ENCODE results near the gene ZNF76.

Gene ZNF76

DNA sequence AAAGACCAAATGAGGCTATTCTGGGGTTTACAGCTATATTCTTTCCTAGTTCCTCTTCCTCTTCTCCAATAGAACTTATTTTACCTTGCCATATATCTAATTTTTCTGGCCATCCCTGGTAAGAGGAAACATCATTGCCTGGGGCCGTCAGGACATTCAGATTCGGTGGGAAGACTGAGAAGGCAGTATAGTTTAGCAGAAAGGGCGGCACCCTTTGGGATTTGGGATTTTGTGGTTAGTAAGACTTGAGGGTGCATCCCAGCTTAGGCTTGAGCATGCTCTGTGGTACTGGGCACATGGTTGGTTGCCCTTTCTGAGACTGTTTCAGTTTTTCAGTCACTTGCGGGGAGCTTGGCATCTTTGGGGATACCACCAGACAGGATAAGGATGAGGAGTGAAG, 24.6 kb upstream of the ZNF76 start:
- POLR2A ChIA-PET: no interaction called here
- Histone ChIP-seq H3K4me3 (ENCODE audit: control insufficient read depth in 1 of 7, extremely low read depth in 1 of 7, insufficient read depth in 4 of 7, low read depth in 2 of 7, low read length in 6 of 7) (no peak overlapping the region), H3K36me3 (ENCODE audit: control insufficient read depth in 4 of 4, insufficient read depth in 4 of 4, low read length in 3 of 4) (peaks cover 0 to 4% (median 0%) of the 10 kb centered on the region in 4 experiments), H3K27me3 (replicated peaks in 2 of 5; ENCODE audit: control insufficient read depth in 4 of 5, insufficient read depth in 5 of 5, low read length in 4 of 5) (no peaks in the 10 kb centered on the region), H3K4me1 (ENCODE audit: control extremely low read depth in 1 of 4, control insufficient read depth in 4 of 4, insufficient read depth in 4 of 4, low read length in 3 of 4) (peaks cover 4 to 25% (median 24%) of the 10 kb centered on the region in 4 experiments), H3K27ac (ENCODE audit: insufficient read depth in 1 of 2, low read depth in 1 of 2, low read length in 2 of 2, poor library complexity in 1 of 2, severe bottlenecking in 2 of 2) (no peak overlapping the region), H3K9me3 (ENCODE audit: control extremely low read depth in 1 of 5, control insufficient read depth in 4 of 5, insufficient read depth in 2 of 5, low read depth in 1 of 5, low read length in 4 of 5) (peaks cover 0 to 10% (median 0%) of the 10 kb centered on the region in 5 experiments)
- CTCF ChIA-PET: interaction anchor here (1.0 to 1.5 kb wide), 3 partner anchors 10 to 88 kb away, joined by 3 to 6 read pairs (median 4); no protein-coding TSS in a partner anchor
- WGBS (ENCODE audit: insufficient coverage): 67% methylated on average over 3 of the region's 4 CpGs
- DNase-seq: no peak

DNA sequence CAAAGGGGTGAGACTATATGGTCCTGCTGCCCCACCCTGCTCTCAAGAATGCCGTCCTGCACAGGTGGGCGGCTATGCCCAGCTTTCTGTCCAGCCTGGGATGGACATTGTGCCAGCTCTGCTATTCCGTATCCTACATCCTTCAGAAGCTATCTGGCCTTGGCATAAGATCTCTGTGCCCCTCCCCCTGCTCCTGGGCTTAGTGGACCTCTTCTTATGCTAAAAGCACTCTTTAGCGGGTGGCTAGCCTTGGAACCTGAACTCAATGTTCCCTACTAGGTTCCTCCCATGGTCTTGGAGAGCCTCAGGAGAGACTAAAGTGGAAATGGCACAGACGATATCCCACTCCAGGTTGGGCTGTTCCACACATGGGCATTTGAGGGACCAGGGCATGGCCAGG, 23.3 kb upstream of the ZNF76 start:
- 100% methylated on average over 5 of the region's 5 CpGs for WGBS (ENCODE audit: insufficient coverage)
- ChIA-PET POLR2A (no interaction called here), CTCF (interaction anchor here (7.1 to 7.7 kb wide), 2 partner anchors 31 to 90 kb away, joined by 84 to 90 read pairs; no protein-coding TSS in a partner anchor)
- DNase-seq: no peak
- Histone ChIP-seq H3K27me3 (replicated peaks in 2 of 5; ENCODE audit: control insufficient read depth in 4 of 5, insufficient read depth in 5 of 5, low read length in 4 of 5) (no peaks in the 10 kb centered on the region), H3K4me3 (ENCODE audit: control insufficient read depth in 1 of 7, extremely low read depth in 1 of 7, insufficient read depth in 4 of 7, low read depth in 2 of 7, low read length in 6 of 7) (no peak overlapping the region), H3K27ac (ENCODE audit: insufficient read depth in 1 of 2, low read depth in 1 of 2, low read length in 2 of 2, poor library complexity in 1 of 2, severe bottlenecking in 2 of 2) (no peak overlapping the region), H3K4me1 (ENCODE audit: control extremely low read depth in 1 of 4, control insufficient read depth in 4 of 4, insufficient read depth in 4 of 4, low read length in 3 of 4) (peaks cover 4 to 28% (median 25%) of the 10 kb centered on the region in 4 experiments), H3K36me3 (ENCODE audit: control insufficient read depth in 4 of 4, insufficient read depth in 4 of 4, low read length in 3 of 4) (peaks cover 0 to 8% (median 0%) of the 10 kb centered on the region in 4 experiments), H3K9me3 (ENCODE audit: control extremely low read depth in 1 of 5, control insufficient read depth in 4 of 5, insufficient read depth in 2 of 5, low read depth in 1 of 5, low read length in 4 of 5) (peaks cover 0 to 10% (median 0%) of the 10 kb centered on the region in 5 experiments)

GRCh38 chr6:35237476-35237875, 22.1 kb upstream of the ZNF76 start:
- Histone ChIP-seq H3K4me3 (ENCODE audit: control insufficient read depth in 1 of 7, extremely low read depth in 1 of 7, insufficient read depth in 4 of 7, low read depth in 2 of 7, low read length in 6 of 7) (peak overlapping the region in 1 of 7 experiments; percentile 6), H3K27ac (ENCODE audit: insufficient read depth in 1 of 2, low read depth in 1 of 2, low read length in 2 of 2, poor library complexity in 1 of 2, severe bottlenecking in 2 of 2) (no peak overlapping the region), H3K36me3 (ENCODE audit: control insufficient read depth in 4 of 4, insufficient read depth in 4 of 4, low read length in 3 of 4) (peaks cover 0 to 8% (median 0%) of the 10 kb centered on the region in 4 experiments), H3K27me3 (replicated peaks in 2 of 5; ENCODE audit: control insufficient read depth in 4 of 5, insufficient read depth in 5 of 5, low read length in 4 of 5) (no peaks in the 10 kb centered on the region), H3K4me1 (ENCODE audit: control extremely low read depth in 1 of 4, control insufficient read depth in 4 of 4, insufficient read depth in 4 of 4, low read length in 3 of 4) (peaks cover 4 to 28% (median 25%) of the 10 kb centered on the region in 4 experiments), H3K9me3 (ENCODE audit: control extremely low read depth in 1 of 5, control insufficient read depth in 4 of 5, insufficient read depth in 2 of 5, low read depth in 1 of 5, low read length in 4 of 5) (peaks cover 0 to 10% (median 0%) of the 10 kb centered on the region in 5 experiments)
- CTCF ChIA-PET: interaction anchor here (7.1 to 7.9 kb wide), 3 partner anchors 32 to 252 kb away, joined by 68 to 90 read pairs (median 84); no protein-coding TSS in a partner anchor
- DNase-seq: no peak
- POLR2A ChIA-PET: no interaction called here
- 0% methylated on average over 1 of the region's 3 CpGs for WGBS (ENCODE audit: insufficient coverage)

GRCh38 chr6:35238843-35239289, 20.7 kb upstream of the ZNF76 start:
- Histone ChIP-seq H3K36me3 (ENCODE audit: control insufficient read depth in 4 of 4, insufficient read depth in 4 of 4, low read length in 3 of 4) (peaks cover 0 to 15% (median under 1%) of the 10 kb centered on the region in 4 experiments), H3K27me3 (replicated peaks in 2 of 5; ENCODE audit: control insufficient read depth in 4 of 5, insufficient read depth in 5 of 5, low read length in 4 of 5) (no peaks in the 10 kb centered on the region), H3K4me3 (ENCODE audit: control insufficient read depth in 1 of 7, extremely low read depth in 1 of 7, insufficient read depth in 4 of 7, low read depth in 2 of 7, low read length in 6 of 7) (peak overlapping the region in 3 of 7 experiments; percentile 8 to 22 (median 20)), H3K27ac (ENCODE audit: insufficient read depth in 1 of 2, low read depth in 1 of 2, low read length in 2 of 2, poor library complexity in 1 of 2, severe bottlenecking in 2 of 2) (no peak overlapping the region), H3K4me1 (ENCODE audit: control extremely low read depth in 1 of 4, control insufficient read depth in 4 of 4, insufficient read depth in 4 of 4, low read length in 3 of 4) (peaks cover 4 to 28% (median 25%) of the 10 kb centered on the region in 4 experiments), H3K9me3 (ENCODE audit: control extremely low read depth in 1 of 5, control insufficient read depth in 4 of 5, insufficient read depth in 2 of 5, low read depth in 1 of 5, low read length in 4 of 5) (peaks cover 0 to 10% (median 0%) of the 10 kb centered on the region in 5 experiments)
- 0% methylated on average over 1 of the region's 3 CpGs for WGBS (ENCODE audit: insufficient coverage)
- ChIA-PET CTCF (interaction anchor here (1.2 to 7.9 kb wide), 10 partner anchors 8 to 625 kb away, joined by 3 to 90 read pairs (median 34); partner anchors contain the start of gene ZNF76), POLR2A (no interaction called here)
- DNase-seq: peak in 1 of 3 donors; percentile 35

- H3K27me3 ChIP-seq (replicated peaks in 2 of 5; ENCODE audit: control insufficient read depth in 4 of 5, insufficient read depth in 5 of 5, low read length in 4 of 5): no peaks in the 10 kb centered on the region
- POLR2A ChIA-PET: no interaction called here
- CTCF ChIA-PET: interaction anchor here (0.6 to 7.9 kb wide), 17 partner anchors 9 to 779 kb away, joined by 3 to 90 read pairs (median 14); partner anchors contain the start of gene ZNF76
- H3K4me3 ChIP-seq (ENCODE audit: control insufficient read depth in 1 of 7, extremely low read depth in 1 of 7, insufficient read depth in 4 of 7, low read depth in 2 of 7, low read length in 6 of 7): peak overlapping the region in 1 of 7 experiments; percentile 20
- H3K36me3 ChIP-seq (ENCODE audit: control insufficient read depth in 4 of 4, insufficient read depth in 4 of 4, low read length in 3 of 4): peaks cover 0 to 15% (median 2%) of the 10 kb centered on the region in 4 experiments
- no peak for DNase-seq
- WGBS (ENCODE audit: insufficient coverage): 84% methylated on average over 4 of the region's 4 CpGs
- H3K9me3 ChIP-seq (ENCODE audit: control extremely low read depth in 1 of 5, control insufficient read depth in 4 of 5, insufficient read depth in 2 of 5, low read depth in 1 of 5, low read length in 4 of 5): peaks cover 0 to 6% (median 0%) of the 10 kb centered on the region in 5 experiments
- H3K27ac ChIP-seq (ENCODE audit: insufficient read depth in 1 of 2, low read depth in 1 of 2, low read length in 2 of 2, poor library complexity in 1 of 2, severe bottlenecking in 2 of 2): no peak overlapping the region
- H3K4me1 ChIP-seq (ENCODE audit: control extremely low read depth in 1 of 4, control insufficient read depth in 4 of 4, insufficient read depth in 4 of 4, low read length in 3 of 4): peaks cover 4 to 28% (median 25%) of the 10 kb centered on the region in 4 experiments
These were observed 20.0 kb upstream of the ZNF76 start for GRCh38 chr6:35239581-35239980.

- H3K4me3 ChIP-seq (ENCODE audit: control insufficient read depth in 1 of 7, extremely low read depth in 1 of 7, insufficient read depth in 4 of 7, low read depth in 2 of 7, low read length in 6 of 7): no peak overlapping the region
These were observed 18.4 kb upstream of the ZNF76 start for GRCh38 chr6:35240838-35241801.

More at GRCh38 chr6:35240838-35241801, 18.4 kb upstream of the ZNF76 start:
- DNase-seq: peak; percentile 61 to 73 (median 65)
- H3K27ac ChIP-seq (ENCODE audit: insufficient read depth in 1 of 2, low read depth in 1 of 2, low read length in 2 of 2, poor library complexity in 1 of 2, severe bottlenecking in 2 of 2): no peak overlapping the region
- peaks cover 0 to 22% (median 4%) of the 10 kb centered on the region in 4 experiments for H3K36me3 ChIP-seq (ENCODE audit: control insufficient read depth in 4 of 4, insufficient read depth in 4 of 4, low read length in 3 of 4)
- H3K27me3 ChIP-seq (replicated peaks in 2 of 5; ENCODE audit: control insufficient read depth in 4 of 5, insufficient read depth in 5 of 5, low read length in 4 of 5): no peaks in the 10 kb centered on the region
- 41% methylated on average over 8 of the region's 12 CpGs for WGBS (ENCODE audit: insufficient coverage)
- H3K4me1 ChIP-seq (ENCODE audit: control extremely low read depth in 1 of 4, control insufficient read depth in 4 of 4, insufficient read depth in 4 of 4, low read length in 3 of 4): peaks cover 4 to 28% (median 25%) of the 10 kb centered on the region in 4 experiments
- POLR2A ChIA-PET: no interaction called here
- H3K9me3 ChIP-seq (ENCODE audit: control extremely low read depth in 1 of 5, control insufficient read depth in 4 of 5, insufficient read depth in 2 of 5, low read depth in 1 of 5, low read length in 4 of 5): no peaks in the 10 kb centered on the region
- CTCF ChIA-PET: interaction anchor here (0.7 to 7.9 kb wide), 37 partner anchors 9 to 781 kb away, joined by 3 to 90 read pairs (median 5); partner anchors contain the start of genes SCUBE3 and ZNF76
